Esophagus muscularis mucosa (tissue), 4 donors: Measurements from ENCODE around the gene TMEM117. TPM values are rescaled to one million over a fixed set of nuclear protein-coding genes. Genes with fewer than 3 reads are reported as not detected.

Experiments used
- DNase-seq: peaks from one replicate; pipeline ENCODE4 v3.0.0-alpha.2; 2017; ENCODE audit errors: extremely low spot score
- H3K27ac ChIP-seq, 4 donors: fragments of 200-600 bp; sonication (generic); replicated peaks in 1 of 4; 1 replicate in 3 of 4; 2 replicates in 1 of 4; pipeline ENCODE4 v1.5.1; 2016 to 2019; ENCODE audit warnings: mild to moderate bottlenecking in 1 of 4
- H3K27me3 ChIP-seq, 4 donors: fragments of 200-600 bp; sonication (generic); one replicate each; pipeline versions ENCODE4 v1.5.1 to v1.6.0; 2016 to 2019
- H3K36me3 ChIP-seq, 4 donors: fragments of 200-600 bp; sonication (generic); one replicate each; pipeline ENCODE4 v1.5.1; 2016 to 2019
- H3K4me1 ChIP-seq, 4 donors: fragments of 200-600 bp; sonication (generic); one replicate each; pipeline ENCODE4 v1.5.1; 2016 to 2019
- H3K4me3 ChIP-seq, 4 donors: fragments of 200-600 bp; sonication (generic); 1 replicate in 2 of 4; 2 replicates in 2 of 4; pipeline ENCODE4 v1.5.1; 2016 to 2019; ENCODE audit warnings: mild to moderate bottlenecking in 4 of 4, moderate library complexity in 1 of 4
- H3K9me3 ChIP-seq, 4 donors: fragments of 200-600 bp; sonication (generic); 1 replicate in 3 of 4; 2 replicates in 1 of 4; pipeline ENCODE4 v1.5.1; 2016 to 2019
- CTCF ChIP-seq, 3 experiments: fragments of 200-600 bp in 2 of 3; fragments of 450-650 bp in 1 of 3; sonication (generic) in 2 of 3; IDR thresholded peaks; one replicate each; pipeline ENCODE4 v1.5.1; 2017 to 2019; ENCODE audit warnings: antibody characterized with exemption in 3 of 3, mild to moderate bottlenecking in 2 of 3, moderate library complexity in 1 of 3
- EP300 ChIP-seq: sonication (generic); formaldehyde crosslinking; IDR thresholded peaks from one replicate; pipeline ENCODE4 v1.6.1; 2017; ENCODE audit warnings: antibody characterized with exemption
- POLR2A ChIP-seq: fragments of 450-650 bp; IDR thresholded peaks from one replicate; pipeline ENCODE4 v1.6.1; 2017; ENCODE audit warnings: antibody characterized with exemption, moderate library complexity, mild to moderate bottlenecking, low read depth
- POLR2AphosphoS5 ChIP-seq, 2 donors: sonication (generic); formaldehyde crosslinking; IDR thresholded peaks; one replicate each; pipeline ENCODE4 v1.6.1; 2017; ENCODE audit warnings: antibody characterized with exemption in 2 of 2
- WGBS: methylation state at CpG from one replicate; pipeline ENCODE4 v1.1.5; 2018; 5-methylcytosine and 5-hydroxymethylcytosine counted together
- intact Hi-C: fragments of 100-400 bp; cut with DNase I; formaldehyde crosslinking; loops from one replicate; pipeline ENCODE4 v1.15.1; 2023
- total RNA-seq, 4 donors: library from RNA; depleted of rRNA; stranded (reverse); fragments of >200 nt; gene quantifications; one replicate each; pipeline versions ENCODE4 v1.1.0 to v1.2.1, GENCODE V29; 2016

The TMEM117 gene
- total RNA-seq, 4 donors from 2014 or later = 11.2 to 18.7 (median 12.8) TPM

- intact Hi-C loops = no loop called here
- no peaks in the 10 kb centered on the region for H3K27me3 ChIP-seq
- DNase-seq = no peak
- H3K9me3 ChIP-seq = no peaks in the 10 kb centered on the region
- TF ChIP-seq EP300 = no peak
- TF ChIP-seq POLR2A = no peak
- TF ChIP-seq POLR2AphosphoS5 (IDR thresholded peaks at IDR 0.05) = no peak
- TF ChIP-seq CTCF (IDR thresholded peaks at IDR 0.05) = no peak
- H3K36me3 ChIP-seq = no peaks in the 10 kb centered on the region
- no peak overlapping the region for H3K27ac ChIP-seq
- 60% methylated on average over 1 of the region's 1 CpG for WGBS
- no peak overlapping the region for H3K4me3 ChIP-seq
- no peaks in the 10 kb centered on the region for H3K4me1 ChIP-seq
These were observed 522.8 kb downstream of the TMEM117 start for GRCh38 chr12:44358636-44359035.

DNA sequence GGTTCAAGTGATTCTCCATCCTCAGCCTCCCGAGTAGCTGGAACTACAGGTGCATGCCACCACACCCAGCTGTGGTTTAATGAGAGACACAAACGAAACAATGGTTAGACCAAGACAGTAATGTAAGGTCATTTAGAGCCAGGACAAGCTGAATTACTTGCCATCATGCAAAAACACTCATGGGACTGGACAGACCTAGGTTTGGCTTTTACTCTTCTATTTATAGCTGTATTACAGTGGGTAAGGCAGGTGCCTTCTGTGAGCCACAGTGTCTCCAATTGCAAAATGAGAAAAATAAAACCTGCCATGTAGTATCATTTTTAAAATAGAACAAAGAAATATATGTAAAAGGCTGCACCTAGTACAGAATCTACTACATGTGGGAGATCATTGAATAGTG, 527.1 kb downstream of the TMEM117 start:
- intact Hi-C loops = no loop called here
- TF ChIP-seq EP300 (no peak), POLR2A (no peak), CTCF (IDR thresholded peaks at IDR 0.05) (no peak), POLR2AphosphoS5 (IDR thresholded peaks at IDR 0.05) (no peak)

DNA sequence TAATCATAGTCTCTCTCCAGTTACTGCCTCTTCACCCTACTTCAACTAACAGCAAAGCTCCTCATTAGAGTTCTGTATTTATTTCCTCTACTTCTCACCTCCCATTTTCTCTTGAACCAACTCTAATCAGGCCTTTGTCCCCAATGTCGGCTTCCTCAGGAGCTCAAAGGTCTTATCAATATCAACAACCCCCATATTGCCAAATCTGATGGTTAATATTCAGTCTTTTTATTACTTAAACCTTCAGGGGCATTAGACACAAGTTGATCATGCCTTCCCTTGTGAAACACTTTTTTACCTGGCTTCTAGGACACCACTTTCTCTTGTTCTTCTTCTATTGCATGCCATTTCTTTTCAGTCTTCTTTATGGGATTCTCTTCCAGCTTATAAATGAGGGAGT, 531.3 kb downstream of the TMEM117 start:
- intact Hi-C loops = no loop called here
- no peaks in the 10 kb centered on the region for H3K27me3 ChIP-seq
- H3K4me1 ChIP-seq = no peaks in the 10 kb centered on the region
- H3K27ac ChIP-seq = no peak overlapping the region
- H3K4me3 ChIP-seq = no peak overlapping the region
- H3K36me3 ChIP-seq = no peaks in the 10 kb centered on the region
- DNase-seq = no peak
- no peaks in the 10 kb centered on the region for H3K9me3 ChIP-seq
- TF ChIP-seq POLR2A = no peak
- TF ChIP-seq CTCF (IDR thresholded peaks at IDR 0.05) = no peak
- no peak for TF ChIP-seq EP300
- no peak for TF ChIP-seq POLR2AphosphoS5 (IDR thresholded peaks at IDR 0.05)
- WGBS = 90% methylated on average over 1 of the region's 1 CpG

More for the DNA sequence above, 527.1 kb downstream of the TMEM117 start:
- Histone ChIP-seq H3K4me3 (no peak overlapping the region), H3K27ac (no peak overlapping the region), H3K36me3 (no peaks in the 10 kb centered on the region), H3K4me1 (no peaks in the 10 kb centered on the region), H3K9me3 (no peaks in the 10 kb centered on the region), H3K27me3 (no peaks in the 10 kb centered on the region)
- WGBS = 90% methylated on average over 2 of the region's 2 CpGs
- no peak for DNase-seq

GRCh38 chr12:44367916-44368315, 532.0 kb downstream of the TMEM117 start:
- WGBS = 89% methylated on average over 2 of the region's 2 CpGs
- no peak overlapping the region for H3K27ac ChIP-seq
- TF ChIP-seq POLR2A (no peak), EP300 (no peak), POLR2AphosphoS5 (IDR thresholded peaks at IDR 0.05) (no peak), CTCF (IDR thresholded peaks at IDR 0.05) (no peak)
- no peak overlapping the region for H3K4me3 ChIP-seq
- no peak for DNase-seq
- no peaks in the 10 kb centered on the region for H3K27me3 ChIP-seq
- H3K4me1 ChIP-seq = no peaks in the 10 kb centered on the region
- no peaks in the 10 kb centered on the region for H3K36me3 ChIP-seq
- H3K9me3 ChIP-seq = no peaks in the 10 kb centered on the region
- intact Hi-C loops = no loop called here

- Histone ChIP-seq H3K27ac (no peak overlapping the region), H3K4me1 (no peaks in the 10 kb centered on the region), H3K36me3 (no peaks in the 10 kb centered on the region), H3K9me3 (no peaks in the 10 kb centered on the region), H3K4me3 (no peak overlapping the region), H3K27me3 (no peaks in the 10 kb centered on the region)
- intact Hi-C loops = no loop called here
- DNase-seq = no peak
- 97% methylated on average over 1 of the region's 1 CpG for WGBS
- no peak for TF ChIP-seq POLR2A
- TF ChIP-seq POLR2AphosphoS5 (IDR thresholded peaks at IDR 0.05) = no peak
- no peak for TF ChIP-seq CTCF (IDR thresholded peaks at IDR 0.05)
- TF ChIP-seq EP300 = no peak
These were observed 534.1 kb downstream of the TMEM117 start for GRCh38 chr12:44369998-44370397.
